Lung (tissue), 12 donors: ENCODE data around the gene HMCN2. TPM values are rescaled to one million over a fixed set of nuclear protein-coding genes. Genes with fewer than 3 reads are reported as not detected.

Experiments used
- ATAC-seq: fragments of 200-7000 bp; cut with Tn5 transposase; one replicate; pipeline ENCODE4 v1.9.1; 2020; ENCODE audit warnings: moderate number of reproducible peaks; ENCODE audit not compliant: insufficient read depth, low FRiP score
- DNase-seq, 3 donors: peaks; one replicate each; pipeline ENCODE4 v3.0.0-alpha.2; 2013 to 2017
- H3K27ac ChIP-seq, 2 donors: one replicate each; pipeline ENCODE4 v1.5.1; 2013; ENCODE audit warnings: mild to moderate bottlenecking in 2 of 2, moderate library complexity in 2 of 2, control low read depth in 1 of 2, inconsistent platforms in 1 of 2, low read depth in 1 of 2, low read length in 1 of 2
- H3K27me3 ChIP-seq, 3 donors: one replicate each; pipeline ENCODE4 v1.5.1; 2013; ENCODE audit warnings: low read length in 2 of 3; ENCODE audit not compliant: control insufficient read depth in 3 of 3, insufficient read depth in 3 of 3
- H3K36me3 ChIP-seq, 4 donors: one replicate each; pipeline ENCODE4 v1.5.1; 2013; ENCODE audit warnings: low read length in 4 of 4, mild to moderate bottlenecking in 1 of 4, moderate library complexity in 1 of 4; ENCODE audit not compliant: control insufficient read depth in 4 of 4, insufficient read depth in 4 of 4
- H3K4me1 ChIP-seq, 5 donors: one replicate each; pipeline ENCODE4 v1.5.1; 2013; ENCODE audit warnings: low read length in 5 of 5, mild to moderate bottlenecking in 2 of 5, moderate library complexity in 1 of 5; ENCODE audit not compliant: control insufficient read depth in 5 of 5, insufficient read depth in 5 of 5
- H3K4me3 ChIP-seq: one replicate; pipeline ENCODE4 v1.5.1; 2013; ENCODE audit warnings: mild to moderate bottlenecking, control low read depth, moderate library complexity
- H3K9ac ChIP-seq, 2 donors: one replicate each; pipeline ENCODE4 v1.5.1; 2013; ENCODE audit warnings: low read length in 2 of 2, control low read depth in 1 of 2; ENCODE audit not compliant: insufficient read depth in 1 of 2
- H3K9me3 ChIP-seq, 4 donors: one replicate each; pipeline ENCODE4 v1.5.1; 2013; ENCODE audit warnings: low read length in 3 of 4, mild to moderate bottlenecking in 1 of 4, moderate library complexity in 1 of 4; ENCODE audit not compliant: control insufficient read depth in 4 of 4, insufficient read depth in 3 of 4
- CTCF ChIP-seq: IDR thresholded peaks from 2 replicates; pipeline ENCODE4 v1.5.1; 2012; ENCODE audit warnings: mild to moderate bottlenecking; ENCODE audit errors: control extremely low read depth, extremely low read depth
- WGBS, 2 donors: extraction: QIAGEN DNeasy Blood & Tissue Kit; methylation state at CpG; one replicate each; pipeline ENCODE4 v1.1.7; 2013; 5-methylcytosine and 5-hydroxymethylcytosine counted together
- polyA plus RNA-seq, 2 donors: library from polyadenylated mRNA; stranded (reverse); fragments of 200-250 nt; gene quantifications; one replicate each; pipeline ENCODE4 v1.2.1, GENCODE V29; 2013
- total RNA-seq, 2 donors: library from RNA; depleted of rRNA in 1 of 2; stranded (reverse); fragments of >200 nt in 1 of 2; gene quantifications; one replicate each; pipeline ENCODE4 v1.2.1, GENCODE V29; 2014 to 2021
- donor health status: control.
- donor health status: control.
- donor health status: Bipolar disorder and iron deficiency.
- donor health status: healthy.
- donor health status: DM: yes; HTN: yes; CAD: no.

HMCN2 gene
- total and polyA plus RNA-seq, 4 donors: 2.1 to 5.2 (median 3.7) TPM

GRCh38 chr9:130325921-130326320 lies 60.4 kb downstream of the HMCN2 start:
- 86 to 89% methylated on average over 7 of the region's 7 CpGs for WGBS, 2 donors
- ATAC-seq (no peak), DNase-seq (no peak)
- peaks cover 0 to 13% (median 0%) of the 10 kb centered on the region in 5 donors for H3K4me1 ChIP-seq
- H3K36me3 ChIP-seq: peaks cover 0 to 4% (median 0%) of the 10 kb centered on the region in 4 donors
- H3K27me3 ChIP-seq: peaks cover 0 to 74% (median 45%) of the 10 kb centered on the region in 3 donors
- no peak overlapping the region for H3K4me3 ChIP-seq
- no peak overlapping the region for H3K9ac ChIP-seq
- no peak overlapping the region for H3K27ac ChIP-seq
- H3K9me3 ChIP-seq: peaks cover 0 to 3% (median 0%) of the 10 kb centered on the region in 4 donors
- TF ChIP-seq CTCF: no peak

DNA sequence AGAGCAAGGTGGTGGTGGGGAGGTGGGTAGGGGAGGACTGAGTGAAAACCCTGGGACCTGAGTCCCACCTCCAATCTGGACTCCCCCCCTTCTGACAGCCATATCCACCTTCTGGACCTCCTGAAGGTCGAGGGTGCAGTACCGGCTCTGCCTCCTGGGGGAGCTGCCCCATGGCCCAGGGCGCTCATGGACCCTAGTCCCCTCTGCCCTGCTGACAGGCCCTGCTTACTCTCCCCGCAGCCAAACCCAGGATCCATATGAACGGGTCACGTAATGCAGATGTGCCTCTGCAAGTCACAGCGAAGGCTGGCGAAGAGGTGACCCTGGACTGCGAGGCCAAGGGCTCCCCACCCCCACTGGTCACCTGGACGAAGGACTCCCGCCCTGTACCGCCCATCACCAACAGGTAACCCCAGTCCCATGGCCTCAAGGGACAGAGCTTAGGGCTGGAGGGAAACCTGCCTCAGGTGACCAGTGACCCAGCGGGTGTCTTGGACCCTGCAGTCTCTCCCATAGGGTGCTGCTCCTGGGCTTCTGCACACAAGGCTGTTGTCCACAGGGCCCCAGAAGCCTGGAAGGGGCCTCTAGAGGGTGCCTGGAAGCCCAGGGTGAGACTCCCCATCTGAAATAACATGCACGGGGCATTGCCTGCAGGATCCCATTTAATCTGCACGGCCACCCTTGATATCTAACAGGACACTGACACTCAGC lies 61.7 kb downstream of the HMCN2 start:
- Histone ChIP-seq H3K27ac (no peak overlapping the region), H3K36me3 (peaks cover 0 to 4% (median 0%) of the 10 kb centered on the region in 4 donors), H3K9ac (no peak overlapping the region), H3K9me3 (peaks cover 0 to 3% (median 0%) of the 10 kb centered on the region in 4 donors), H3K27me3 (peaks cover 0 to 62% (median 36%) of the 10 kb centered on the region in 3 donors), H3K4me1 (peaks cover 0 to 13% (median 0%) of the 10 kb centered on the region in 5 donors), H3K4me3 (no peak overlapping the region)
- no peak for TF ChIP-seq CTCF
- DNase-seq (no peak), ATAC-seq (no peak)
- 78 to 87% methylated on average over 15 of the region's 15 CpGs for WGBS, 2 donors

- DNase-seq: no peak
- ATAC-seq: peak; percentile 45
- peaks cover 0 to 13% (median 0%) of the 10 kb centered on the region in 5 donors for H3K4me1 ChIP-seq
These were observed 62.3 kb downstream of the HMCN2 start for GRCh38 chr9:130327781-130328348.

More at GRCh38 chr9:130327781-130328348, 62.3 kb downstream of the HMCN2 start:
- H3K27me3 ChIP-seq: peaks cover 0 to 62% (median 33%) of the 10 kb centered on the region in 3 donors
- TF ChIP-seq CTCF: no peak
- peaks cover 0 to 3% (median 0%) of the 10 kb centered on the region in 4 donors for H3K9me3 ChIP-seq
- H3K9ac ChIP-seq: no peak overlapping the region
- WGBS, 2 donors: 61 to 71% methylated on average over 19 of the region's 19 CpGs
- H3K27ac ChIP-seq: no peak overlapping the region
- H3K4me3 ChIP-seq: no peak overlapping the region
- peaks cover 0 to 4% (median 0%) of the 10 kb centered on the region in 4 donors for H3K36me3 ChIP-seq
